DMS153 treated with DMSO at 0.1 percent for 48 hours (cell line): ENCODE results near the gene AMIGO1.
A peak's percentile ranks its signal among the peaks of the same experiment; 100 is the strongest.

Source experiments
- DNase-seq: peaks from one replicate; lab custom pipeline; 2025; ENCODE audit not compliant: unreplicated experiment; lab: John Stamatoyannopoulos, UW

Gene AMIGO1

GRCh38 chr1:109504974-109505373, 4.6 kb downstream of the AMIGO1 start:
- no peak for DNase-seq

GRCh38 chr1:109503935-109504334, 5.6 kb downstream of the AMIGO1 start:
- DNase-seq: no peak

GRCh38 chr1:109502364-109502851, 7.1 kb downstream of the AMIGO1 start:
- DNase-seq: no peak

- DNase-seq: no peak
Observed at GRCh38 chr1:109501644-109502363, 7.7 kb downstream of the AMIGO1 start.

GRCh38 chr1:109500941-109501381, 8.6 kb downstream of the AMIGO1 start:
- DNase-seq: no peak

- DNase-seq: no peak
Observed at GRCh38 chr1:109499661-109500536, 9.6 kb downstream of the AMIGO1 start.

- DNase-seq: no peak
Observed at GRCh38 chr1:109499081-109499480, 10.4 kb downstream of the AMIGO1 start.

- no peak for DNase-seq
Observed at GRCh38 chr1:109498161-109498801, 11.2 kb downstream of the AMIGO1 start.

- no peak for DNase-seq
Observed at GRCh38 chr1:109497449-109498160, 11.9 kb downstream of the AMIGO1 start.

GRCh38 chr1:109495738-109496137, 13.8 kb downstream of the AMIGO1 start:
- no peak for DNase-seq

- DNase-seq: peak; percentile 83
Observed at GRCh38 chr1:109493805-109494539, 15.6 kb downstream of the AMIGO1 start, which contains the start of gene CYB561D1. Gene CYB561D1, plus strand, starts transcription at chr1:109494094. Its CDS starts 46 bp downstream, at chr1:109494140.

GRCh38 chr1:109493227-109493626, 16.3 kb downstream of the AMIGO1 start:
- DNase-seq: no peak

- no peak for DNase-seq
Observed at GRCh38 chr1:109492779-109493178, 16.7 kb downstream of the AMIGO1 start.

GRCh38 chr1:109491372-109491771, 18.2 kb downstream of the AMIGO1 start:
- DNase-seq: no peak

- DNase-seq: no peak
Observed at GRCh38 chr1:109490934-109491302, 18.6 kb downstream of the AMIGO1 start.

- DNase-seq: no peak
Observed at GRCh38 chr1:109490029-109490933, 19.2 kb downstream of the AMIGO1 start.

- no peak for DNase-seq
Observed at GRCh38 chr1:109488696-109489095, 20.8 kb downstream of the AMIGO1 start.

- DNase-seq: no peak
Observed at GRCh38 chr1:109488201-109488600, 21.3 kb downstream of the AMIGO1 start.

- no peak for DNase-seq
Observed at GRCh38 chr1:109487261-109487660, 22.3 kb downstream of the AMIGO1 start.
